Testis (tissue), 2 donors: ENCODE results near the gene MAS1.

Experiments used
- CTCF ChIP-seq, 3 experiments: fragments of 450-650 bp in 2 of 3; fragments of 200-600 bp in 1 of 3; sonication (generic) in 1 of 3; IDR thresholded peaks; one replicate each; pipeline ENCODE4 v1.5.1; 2016 to 2019; ENCODE audit warnings: antibody characterized with exemption in 3 of 3, mild to moderate bottlenecking in 2 of 3, moderate library complexity in 1 of 3
- POLR2A ChIP-seq: fragments of 450-650 bp; IDR thresholded peaks from one replicate; pipeline ENCODE4 v1.6.1; 2017; ENCODE audit warnings: antibody characterized with exemption, mild to moderate bottlenecking, moderate library complexity

GRCh38 chr6:159852877-159853276, 37.9 kb upstream of the MAS1 start:
- TF ChIP-seq CTCF (IDR thresholded peaks at IDR 0.05) (peak in 1 of 3 experiments; percentile 37), POLR2A (no peak)
